Breast epithelium (tissue), 4 donors: Measurements from ENCODE around the gene RORB. TPM values are rescaled to one million over a fixed set of nuclear protein-coding genes. Genes with fewer than 3 reads are reported as not detected.

ENCODE experiments used
- DNase-seq, 2 donors: peaks; one replicate each; pipeline ENCODE4 v3.0.0-alpha.2; 2019; ENCODE audit warnings: low spot score in 2 of 2
- H3K27ac ChIP-seq, 2 donors: fragments of 200-600 bp; sonication (generic) in 1 of 2; one replicate each; pipeline ENCODE4 v1.5.1; 2016 to 2019; ENCODE audit warnings: mild to moderate bottlenecking in 1 of 2
- H3K27me3 ChIP-seq, 2 donors: fragments of 200-600 bp; sonication (generic) in 1 of 2; one replicate each; pipeline versions ENCODE4 v1.5.1 to v1.6.0; 2017 to 2019; ENCODE audit warnings: control low read depth in 1 of 2, mild to moderate bottlenecking in 1 of 2
- H3K36me3 ChIP-seq: fragments of 200-600 bp; one replicate; pipeline ENCODE4 v1.5.1; 2019
- H3K4me1 ChIP-seq, 2 donors: fragments of 200-600 bp; sonication (generic); one replicate each; pipeline ENCODE4 v1.5.1; 2016 to 2019; ENCODE audit warnings: control low read depth in 1 of 2
- H3K4me3 ChIP-seq, 3 donors: fragments of 200-600 bp; sonication (generic); 1 replicate in 2 of 3; 2 replicates in 1 of 3; pipeline ENCODE4 v1.5.1; 2016 to 2019; ENCODE audit warnings: mild to moderate bottlenecking in 3 of 3, moderate library complexity in 2 of 3
- H3K9me3 ChIP-seq, 2 donors: fragments of 200-600 bp; sonication (generic) in 1 of 2; one replicate each; pipeline ENCODE4 v1.5.1; 2016 to 2019; ENCODE audit warnings: control low read depth in 1 of 2
- CTCF ChIP-seq, 3 donors: fragments of 450-650 bp; IDR thresholded peaks; one replicate each; pipeline ENCODE4 v1.5.1; 2016 to 2017; ENCODE audit warnings: antibody characterized with exemption in 3 of 3, mild to moderate bottlenecking in 3 of 3, moderate library complexity in 3 of 3
- POLR2A ChIP-seq: fragments of 450-650 bp; IDR thresholded peaks from one replicate; pipeline ENCODE4 v1.6.1; 2016; ENCODE audit warnings: antibody characterized with exemption, mild to moderate bottlenecking, moderate library complexity
- POLR2AphosphoS5 ChIP-seq, 3 donors: sonication (generic); formaldehyde crosslinking; IDR thresholded peaks; one replicate each; pipeline ENCODE4 v1.6.1; 2017; ENCODE audit warnings: antibody characterized with exemption in 3 of 3
- intact Hi-C: fragments of 100-400 bp; cut with DNase I; formaldehyde crosslinking; loops from one replicate; pipeline ENCODE4 v1.15.1; 2023; ENCODE audit warnings: low total_unique reads
- total RNA-seq, 3 donors: library from RNA; depleted of rRNA; stranded (reverse); fragments of >200 nt; gene quantifications; one replicate each; pipeline ENCODE4 v1.1.0, GENCODE V29; 2016

RORB gene
- total RNA-seq, 3 donors from 2014 or later: 0.33 to 3.7 (median 1.0) TPM

- intact Hi-C loops: no loop called here
- no peak overlapping the region for H3K27ac ChIP-seq
- no peaks in the 10 kb centered on the region for H3K27me3 ChIP-seq
- no peaks in the 10 kb centered on the region for H3K9me3 ChIP-seq
- TF ChIP-seq POLR2A (no peak), CTCF (IDR thresholded peaks at IDR 0.05) (no peak), POLR2AphosphoS5 (IDR thresholded peaks at IDR 0.05) (no peak)
- no peaks in the 10 kb centered on the region for H3K4me1 ChIP-seq
- no peak overlapping the region for H3K4me3 ChIP-seq
- no peaks in the 10 kb centered on the region for H3K36me3 ChIP-seq
- no peak for DNase-seq
These were observed 221.6 kb downstream of the RORB start for GRCh38 chr9:74718709-74719108.

GRCh38 chr9:74719306-74719705 is 222.2 kb downstream of the RORB start:
- Histone ChIP-seq H3K27ac (no peak overlapping the region), H3K27me3 (no peaks in the 10 kb centered on the region), H3K36me3 (no peaks in the 10 kb centered on the region), H3K4me3 (no peak overlapping the region), H3K4me1 (no peaks in the 10 kb centered on the region), H3K9me3 (no peaks in the 10 kb centered on the region)
- no peak for DNase-seq
- TF ChIP-seq POLR2A (no peak), POLR2AphosphoS5 (IDR thresholded peaks at IDR 0.05) (no peak), CTCF (IDR thresholded peaks at IDR 0.05) (no peak)
- intact Hi-C loops: no loop called here

GRCh38 chr9:74721696-74722660 is 224.8 kb downstream of the RORB start:
- TF ChIP-seq POLR2AphosphoS5 (IDR thresholded peaks at IDR 0.05): no peak
- TF ChIP-seq POLR2A: no peak
- no peak for TF ChIP-seq CTCF (IDR thresholded peaks at IDR 0.05)
- no peaks in the 10 kb centered on the region for H3K27me3 ChIP-seq
- H3K27ac ChIP-seq: no peak overlapping the region
- intact Hi-C loops: no loop called here
- H3K36me3 ChIP-seq: no peaks in the 10 kb centered on the region
- H3K4me3 ChIP-seq: no peak overlapping the region
- no peaks in the 10 kb centered on the region for H3K9me3 ChIP-seq
- no peak for DNase-seq
- no peaks in the 10 kb centered on the region for H3K4me1 ChIP-seq

- no peak overlapping the region for H3K27ac ChIP-seq
- intact Hi-C loops: no loop called here
- DNase-seq: no peak
- no peak overlapping the region for H3K4me3 ChIP-seq
- no peaks in the 10 kb centered on the region for H3K27me3 ChIP-seq
- H3K36me3 ChIP-seq: no peaks in the 10 kb centered on the region
- no peaks in the 10 kb centered on the region for H3K4me1 ChIP-seq
- H3K9me3 ChIP-seq: no peaks in the 10 kb centered on the region
- TF ChIP-seq POLR2A: no peak
These were observed 227.2 kb downstream of the RORB start for GRCh38 chr9:74724317-74724716.

- Histone ChIP-seq H3K27me3 (no peaks in the 10 kb centered on the region), H3K36me3 (no peaks in the 10 kb centered on the region), H3K9me3 (no peaks in the 10 kb centered on the region), H3K4me3 (no peak overlapping the region), H3K27ac (no peak overlapping the region), H3K4me1 (no peaks in the 10 kb centered on the region)
- no peak for DNase-seq
- intact Hi-C loops: no loop called here
- TF ChIP-seq POLR2AphosphoS5 (IDR thresholded peaks at IDR 0.05): no peak
- TF ChIP-seq POLR2A: no peak
- TF ChIP-seq CTCF (IDR thresholded peaks at IDR 0.05): no peak
These were observed 229.4 kb downstream of the RORB start for GRCh38 chr9:74726581-74726980.
